HL-60 (cell line): ENCODE data around the gene HDGFL3.

ENCODE experiments used
- DNase-seq, 2 experiments: peaks; one replicate each; pipeline ENCODE4 v3.0.0-alpha.2; 2010 to 2020; ENCODE audit warnings: low read depth in 1 of 2, low spot score in 1 of 2
- H3K27ac ChIP-seq: fragments of 250-450 bp; sonication (Bioruptor Pico); replicated peaks from 2 replicates; pipeline ENCODE4 v1.5.1; 2020; ENCODE audit warnings: mild to moderate bottlenecking, moderate library complexity
- H3K27me3 ChIP-seq: fragments of 250-450 bp; sonication (Bioruptor Pico); 2 replicates; pipeline ENCODE4 v1.5.1; 2021; ENCODE audit warnings: mild to moderate bottlenecking, moderate library complexity; ENCODE audit not compliant: insufficient read depth, poor library complexity, severe bottlenecking
- H3K4me3 ChIP-seq: replicated peaks from 2 replicates; pipeline ENCODE4 v1.5.1; 2011; ENCODE audit warnings: mild to moderate bottlenecking, control low read depth, low read length; ENCODE audit not compliant: insufficient read depth
- CTCF ChIP-seq: IDR thresholded peaks from one replicate; pipeline ENCODE4 v1.5.1; 2011; ENCODE audit warnings: low read length, control low read depth, inconsistent platforms; ENCODE audit not compliant: insufficient read depth
- GABPA ChIP-seq: IDR thresholded peaks from 2 replicates; pipeline ENCODE4 v1.6.1; 2012; ENCODE audit warnings: low read depth
- POLR2AphosphoS5 ChIP-seq: IDR thresholded peaks from 2 replicates; pipeline ENCODE4 v1.6.1; 2012; ENCODE audit warnings: low read depth
- REST ChIP-seq: IDR thresholded peaks from 2 replicates; pipeline ENCODE4 v1.6.1; 2012; ENCODE audit warnings: low read depth; ENCODE audit not compliant: insufficient replicate concordance
- SPI1 ChIP-seq: IDR thresholded peaks from 2 replicates; pipeline ENCODE4 v1.6.1; 2012; ENCODE audit warnings: low read depth, mild to moderate bottlenecking, borderline replicate concordance

Gene HDGFL3

DNA sequence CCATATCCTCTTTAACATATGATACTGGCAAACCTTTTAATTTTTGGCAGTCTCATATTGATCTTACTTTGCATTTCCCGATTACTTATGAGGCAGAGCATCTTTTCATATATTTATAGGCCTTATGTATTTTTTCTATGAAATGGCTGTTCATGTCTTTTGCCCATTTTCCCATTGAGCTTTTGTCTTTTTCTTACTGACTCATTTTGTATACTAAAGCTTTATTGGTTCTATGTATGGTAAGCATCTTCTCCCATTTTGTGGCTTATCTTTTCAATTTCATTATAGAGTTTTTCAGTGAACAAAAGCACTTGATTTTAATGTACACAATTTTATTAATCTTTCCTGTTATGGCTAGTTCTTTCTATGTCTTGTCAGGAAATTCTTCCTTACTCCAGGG lies 17.2 kb downstream of the HDGFL3 start:
- peaks cover 2% of the 10 kb centered on the region for H3K27me3 ChIP-seq
- TF ChIP-seq POLR2AphosphoS5 = no peak
- TF ChIP-seq REST = no peak
- no peak for TF ChIP-seq CTCF
- TF ChIP-seq SPI1 = no peak
- no peak for TF ChIP-seq GABPA
- DNase-seq = no peak
- no peak overlapping the region for H3K27ac ChIP-seq
- no peak overlapping the region for H3K4me3 ChIP-seq

DNA sequence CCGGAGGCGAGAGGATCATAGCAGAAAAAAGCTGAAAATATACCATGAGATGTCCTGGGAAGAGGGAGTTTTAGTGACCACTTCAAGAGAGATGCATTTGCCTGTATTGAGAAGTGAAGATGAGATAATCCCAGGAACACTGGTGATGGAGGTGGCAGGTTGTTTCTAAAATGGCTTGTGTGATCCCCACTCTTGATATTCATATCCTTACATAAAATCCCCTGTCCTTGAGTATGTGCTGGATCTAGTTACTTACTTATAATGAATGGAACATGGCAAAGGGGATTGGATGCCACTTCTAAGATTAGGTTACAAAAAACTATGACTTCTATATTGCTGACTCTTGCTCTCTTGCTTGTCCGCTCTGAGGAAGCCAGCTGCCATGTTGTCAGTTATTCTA lies 22.1 kb downstream of the HDGFL3 start:
- Histone ChIP-seq H3K4me3 (no peak overlapping the region), H3K27ac (no peak overlapping the region), H3K27me3 (peaks cover 2% of the 10 kb centered on the region)
- DNase-seq = no peak
- TF ChIP-seq CTCF (no peak), REST (no peak), POLR2AphosphoS5 (no peak), GABPA (no peak), SPI1 (no peak)

- no peak overlapping the region for H3K27ac ChIP-seq
Observed at GRCh38 chr15:83178869-83179325, 28.7 kb downstream of the HDGFL3 start.

More at GRCh38 chr15:83178869-83179325, 28.7 kb downstream of the HDGFL3 start:
- TF ChIP-seq POLR2AphosphoS5 = no peak
- no peak for TF ChIP-seq GABPA
- no peak for TF ChIP-seq CTCF
- DNase-seq = no peak
- H3K4me3 ChIP-seq = no peak overlapping the region
- H3K27me3 ChIP-seq = no peaks in the 10 kb centered on the region
